GM21529 (cell line): ENCODE results near the gene CCL4.
A peak's percentile ranks its signal among the peaks of the same experiment; 100 is the strongest.
"Not testable (repeated sequence)": the region's sequence is repeated elsewhere in the genome, so short reads cannot be mapped to it uniquely, and the experiment has no call there.

ENCODE experiments used
- ATAC-seq: cut with Tn5 transposase; IDR thresholded peaks from one replicate; pipeline ENCODE4 v1.9.1; 2021; ENCODE audit not compliant: unreplicated experiment

Gene CCL4

DNA sequence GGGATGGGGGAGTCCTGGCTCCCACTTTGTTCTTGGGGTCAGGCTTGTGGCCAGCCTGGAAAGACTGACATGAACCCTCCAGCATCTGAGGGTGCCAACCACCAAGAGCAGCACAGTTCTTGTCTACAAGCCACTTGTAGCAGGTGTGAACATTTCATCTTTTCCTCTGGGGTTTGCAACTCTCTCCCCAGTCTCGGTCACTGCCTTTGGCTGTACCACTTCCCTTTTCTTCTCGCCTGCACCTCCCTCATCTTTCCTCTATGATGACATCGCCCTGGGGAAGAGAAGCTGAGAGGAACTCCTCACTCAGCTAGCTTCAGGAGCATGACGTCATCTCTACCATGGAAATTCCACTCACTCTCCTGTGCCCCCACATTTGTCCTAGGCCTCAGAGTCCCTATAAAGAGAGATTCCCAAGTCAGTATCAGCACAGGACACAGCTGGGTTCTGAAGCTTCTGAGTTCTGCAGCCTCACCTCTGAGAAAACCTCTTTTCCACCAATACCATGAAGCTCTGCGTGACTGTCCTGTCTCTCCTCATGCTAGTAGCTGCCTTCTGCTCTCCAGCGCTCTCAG lies at the start of gene CCL4:
Gene CCL4, plus strand, starts transcription at position 427 of the 575 bp plus-strand sequence. Its CDS starts 79 bp downstream, at position 506.
- ATAC-seq = peak; percentile 67

DNA sequence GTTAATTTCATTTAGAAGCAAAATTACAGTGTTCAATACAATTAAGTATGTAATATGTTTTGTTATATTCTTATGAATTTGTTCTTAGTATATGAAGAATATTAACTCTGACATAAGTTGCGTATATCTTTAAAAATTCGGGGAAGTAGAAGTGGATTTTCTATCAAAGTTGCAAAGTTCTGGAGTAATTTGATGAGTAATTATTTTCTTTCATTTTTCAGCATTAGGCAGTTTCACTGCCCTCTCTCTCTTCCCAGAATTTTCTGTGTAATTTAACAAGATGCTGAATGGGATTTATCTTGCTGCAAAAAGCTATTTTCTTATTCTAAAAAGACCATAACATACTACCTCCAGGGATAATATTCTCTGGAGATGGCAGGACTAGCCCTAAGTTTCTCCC lies 48.5 kb upstream of the CCL4 start:
- ATAC-seq = no peak

DNA sequence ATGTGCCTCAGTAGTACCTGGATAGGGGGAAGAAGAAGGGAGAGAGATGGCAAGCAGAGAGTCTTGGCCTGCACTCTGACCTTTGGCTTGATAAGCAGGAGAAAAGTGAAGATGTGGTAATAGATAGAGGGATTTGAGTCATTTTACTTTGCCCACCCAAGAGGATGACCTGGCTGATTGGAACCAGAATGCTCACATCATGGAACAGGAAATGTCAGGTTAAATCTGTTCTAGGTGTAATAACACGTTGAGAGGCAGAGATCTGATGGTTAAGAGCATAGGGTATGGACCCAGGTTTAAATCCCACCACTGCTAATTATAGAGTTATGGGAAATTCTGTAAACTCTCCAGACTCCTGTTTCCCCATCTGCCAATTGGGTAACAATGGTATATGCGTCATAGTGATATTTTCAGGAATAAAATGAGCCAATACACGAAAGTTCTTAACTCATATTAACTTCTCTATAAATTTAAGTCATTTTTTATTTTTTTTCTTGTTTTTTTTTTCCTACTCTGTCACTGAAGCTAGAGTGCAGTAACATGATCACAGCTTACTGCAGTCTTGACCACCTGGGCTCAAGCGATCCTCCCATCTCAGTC lies 47.6 kb upstream of the CCL4 start:
- no peak for ATAC-seq

- no peak for ATAC-seq
Measured at GRCh38 chr17:36057911-36058310, 45.7 kb upstream of the CCL4 start.

DNA sequence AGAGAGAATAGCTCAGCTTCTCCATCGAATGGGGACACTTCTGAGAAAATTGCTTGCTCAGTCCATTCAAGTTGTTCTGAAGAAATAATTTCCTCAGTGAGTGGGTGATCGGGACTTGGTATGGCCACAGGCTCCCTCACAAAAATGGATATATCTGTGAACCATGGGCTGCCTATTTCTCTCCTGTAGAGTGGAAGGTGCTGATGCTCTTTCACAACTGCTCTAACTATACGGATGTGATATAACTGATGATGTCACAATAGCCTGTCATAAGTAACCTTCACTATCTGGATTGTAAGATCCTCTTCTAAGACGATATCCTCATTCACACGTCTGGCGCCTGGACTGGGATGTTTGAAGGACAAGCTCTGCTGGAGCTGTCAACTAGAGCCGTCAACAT lies 44.2 kb upstream of the CCL4 start:
- ATAC-seq = no peak

DNA sequence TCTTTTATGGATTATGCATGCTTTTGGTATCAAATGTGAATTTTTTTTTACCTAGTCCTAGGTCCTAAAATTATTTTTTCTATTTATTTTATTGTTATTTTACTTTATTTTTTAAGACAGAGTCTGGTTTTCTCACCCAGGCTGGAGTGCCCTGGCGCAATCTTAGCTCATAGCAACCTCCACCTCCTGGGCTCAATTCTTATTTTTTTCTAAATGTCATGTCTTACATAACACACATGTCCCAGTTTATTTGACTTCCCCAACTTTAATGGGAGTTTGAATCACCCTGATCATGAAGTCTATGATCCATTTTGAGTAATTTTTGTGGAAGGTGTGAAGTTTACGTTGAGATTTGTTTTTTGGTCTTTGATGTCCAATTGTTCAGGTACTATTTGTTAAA lies 42.8 kb upstream of the CCL4 start:
- no peak for ATAC-seq

DNA sequence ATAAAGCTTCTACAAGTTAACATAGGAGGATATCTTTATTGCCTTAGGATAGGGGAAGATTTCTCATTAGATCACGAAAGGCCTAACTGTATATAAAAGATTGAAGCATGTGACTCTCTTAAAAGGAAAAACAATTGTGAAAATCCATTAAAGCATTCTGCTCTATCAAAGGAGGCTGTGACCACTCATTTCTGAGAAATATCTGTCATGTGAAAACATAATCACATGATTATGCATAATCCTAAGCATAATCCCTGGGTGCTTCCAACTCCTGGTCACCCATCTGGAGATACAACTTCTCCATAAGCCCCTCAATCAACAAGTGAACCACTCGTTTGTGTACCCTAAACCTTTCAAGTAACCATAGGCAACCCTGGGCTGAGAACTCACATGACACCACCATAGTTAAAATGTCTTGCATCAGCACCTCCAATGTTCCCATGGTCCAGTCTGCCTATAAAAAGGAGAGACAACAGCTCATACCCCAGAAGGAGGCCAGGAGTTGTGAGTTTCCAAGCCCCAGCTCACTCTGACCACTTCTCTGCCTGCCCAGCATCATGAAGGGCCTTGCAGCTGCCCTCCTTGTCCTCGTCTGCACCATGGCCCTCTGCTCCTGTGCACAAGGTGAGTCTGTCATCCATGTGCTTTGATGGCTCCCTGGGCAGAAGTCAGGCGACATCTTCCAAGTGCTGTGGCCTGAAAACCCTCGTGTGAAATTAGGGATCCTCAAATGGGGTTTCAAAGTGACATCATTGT lies 39.7 kb upstream of the CCL4 start, which contains the start of gene CCL18:
Gene CCL18, plus strand, starts transcription at position 487 of the 756 bp plus-strand sequence. Its CDS starts 71 bp downstream, at position 558.
- ATAC-seq = no peak

DNA sequence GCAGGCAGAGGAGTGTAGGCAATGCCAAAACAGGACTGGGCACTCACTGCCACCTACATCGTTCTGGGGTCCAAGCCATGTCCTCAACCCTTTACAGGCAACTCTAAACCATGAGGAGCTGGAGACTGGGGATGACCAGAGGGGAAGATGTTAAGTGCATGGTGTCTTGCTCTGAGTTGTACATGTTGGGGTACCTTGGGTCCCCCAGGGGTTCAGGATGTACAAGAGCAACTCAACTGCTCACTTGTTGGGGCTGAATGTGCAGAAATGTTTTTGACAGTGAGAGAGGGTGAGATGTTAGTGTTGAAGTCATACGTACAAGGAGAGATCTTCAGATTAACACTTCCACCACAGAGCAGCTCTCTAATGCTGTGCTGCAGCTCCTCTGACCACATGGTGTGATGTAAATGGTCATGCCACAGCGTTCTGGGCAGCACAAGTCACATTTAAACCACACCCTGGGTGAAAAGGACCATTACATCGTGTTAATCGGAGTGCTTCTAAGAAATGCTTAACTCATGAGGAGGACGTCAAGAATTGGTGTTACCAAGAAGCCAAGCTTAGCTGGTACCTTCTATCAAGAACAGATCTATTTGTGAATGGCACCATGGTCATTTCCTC lies 37.2 kb upstream of the CCL4 start:
- ATAC-seq = no peak

DNA sequence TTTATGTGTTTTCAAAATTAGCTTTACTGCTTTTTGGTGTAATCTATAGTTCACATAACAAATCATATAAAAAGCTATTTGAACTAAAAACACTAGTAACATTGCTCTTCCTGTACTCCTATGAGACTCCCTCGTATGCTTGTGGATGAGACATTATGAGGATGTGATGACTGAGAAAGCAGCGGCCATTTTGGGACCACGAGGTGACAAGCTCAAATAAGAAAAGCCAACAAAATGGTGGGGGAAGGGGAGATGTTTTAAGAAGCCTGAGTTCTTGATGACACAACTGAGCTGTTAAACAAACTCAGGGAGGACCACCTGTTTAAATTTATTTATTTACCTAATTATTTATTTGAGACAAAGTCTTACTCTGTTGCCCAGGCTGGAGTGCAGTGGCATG lies 35.1 kb upstream of the CCL4 start:
- ATAC-seq = no peak

DNA sequence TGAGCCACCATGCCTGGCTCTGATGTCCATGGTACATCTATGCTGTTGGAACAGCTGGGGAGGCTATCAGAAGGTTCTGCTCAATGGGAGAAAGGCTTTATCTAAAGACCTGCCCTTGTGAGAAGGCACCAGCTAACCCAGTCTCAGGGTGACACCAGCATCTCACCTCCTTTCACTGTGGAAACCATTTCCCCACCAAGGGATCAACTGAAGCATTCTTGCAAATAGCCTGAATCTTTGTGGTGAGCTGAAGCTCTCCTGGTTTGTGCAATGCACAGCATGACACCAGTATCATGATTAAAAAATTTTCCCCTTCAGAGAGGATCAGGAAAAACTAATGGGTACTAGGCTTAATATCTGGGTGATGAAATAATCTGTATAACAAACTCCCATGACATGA lies 34.5 kb upstream of the CCL4 start:
- no peak for ATAC-seq

DNA sequence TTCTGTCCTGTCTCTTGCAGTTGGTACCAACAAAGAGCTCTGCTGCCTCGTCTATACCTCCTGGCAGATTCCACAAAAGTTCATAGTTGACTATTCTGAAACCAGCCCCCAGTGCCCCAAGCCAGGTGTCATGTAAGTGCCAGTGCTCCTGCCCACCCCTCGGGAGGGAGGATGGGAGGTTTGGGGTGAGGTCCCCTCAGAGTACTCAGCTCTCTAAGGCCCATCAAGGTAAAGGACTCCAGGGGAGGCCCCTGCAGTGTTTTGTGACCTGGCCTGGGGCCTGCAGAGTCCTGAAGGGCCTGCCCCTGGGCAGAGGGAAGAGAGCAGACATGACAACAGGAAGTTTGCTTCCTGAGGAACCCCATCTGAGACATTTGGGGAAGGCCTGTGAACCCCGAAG lies 33.2 kb upstream of the CCL4 start:
- ATAC-seq = no peak

DNA sequence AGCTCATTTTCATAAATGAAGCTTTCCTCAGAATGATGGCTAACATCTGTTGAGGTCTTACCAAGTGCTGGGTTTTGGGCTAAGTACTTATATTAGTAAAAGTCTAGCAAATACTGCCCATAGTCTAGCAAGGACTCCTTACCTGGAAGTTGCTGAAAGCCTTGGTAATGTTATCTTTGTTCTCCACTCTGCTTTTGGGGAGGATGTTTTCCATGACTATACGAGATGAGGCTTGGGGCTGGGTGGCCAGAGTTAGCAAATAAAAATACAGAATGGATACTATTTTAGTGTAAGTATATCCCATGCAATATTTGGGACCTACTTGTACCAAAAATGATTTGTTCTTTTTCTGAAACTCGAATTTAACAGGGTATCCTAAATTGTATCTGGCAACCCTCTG lies 31.9 kb upstream of the CCL4 start:
- no peak for ATAC-seq

DNA sequence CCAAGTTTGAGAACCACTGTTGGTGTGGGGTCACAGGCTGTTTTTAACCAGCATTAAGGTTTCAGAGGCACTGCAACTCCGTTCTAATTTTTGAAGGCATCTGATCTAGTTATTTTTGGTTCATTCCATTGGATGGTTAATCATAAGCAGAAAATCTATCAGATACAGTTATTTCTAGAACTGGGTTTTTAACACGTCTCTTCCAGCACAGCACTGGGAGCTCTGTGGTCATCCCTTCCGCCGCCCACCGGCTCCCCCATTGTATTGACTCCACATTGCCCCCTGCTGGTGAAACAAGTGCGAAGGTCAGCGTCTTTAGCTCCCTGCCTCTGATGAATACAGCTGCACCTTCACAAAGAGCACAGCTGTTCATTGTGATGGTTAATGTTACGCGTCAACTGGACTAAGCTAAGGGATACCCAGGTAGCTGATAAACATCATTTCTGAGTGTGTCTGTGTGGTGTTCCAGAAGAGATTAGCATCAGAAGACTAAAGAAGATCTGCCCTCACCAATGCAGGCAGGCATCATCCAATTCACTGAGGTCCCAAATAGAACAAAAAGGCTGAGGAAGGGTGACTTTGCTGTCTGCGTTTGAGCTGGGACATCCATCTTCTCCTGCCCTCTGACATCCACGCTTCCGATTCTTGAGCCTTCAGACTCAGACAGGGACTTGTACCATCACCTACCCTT lies 31.1 kb upstream of the CCL4 start:
- no peak for ATAC-seq

DNA sequence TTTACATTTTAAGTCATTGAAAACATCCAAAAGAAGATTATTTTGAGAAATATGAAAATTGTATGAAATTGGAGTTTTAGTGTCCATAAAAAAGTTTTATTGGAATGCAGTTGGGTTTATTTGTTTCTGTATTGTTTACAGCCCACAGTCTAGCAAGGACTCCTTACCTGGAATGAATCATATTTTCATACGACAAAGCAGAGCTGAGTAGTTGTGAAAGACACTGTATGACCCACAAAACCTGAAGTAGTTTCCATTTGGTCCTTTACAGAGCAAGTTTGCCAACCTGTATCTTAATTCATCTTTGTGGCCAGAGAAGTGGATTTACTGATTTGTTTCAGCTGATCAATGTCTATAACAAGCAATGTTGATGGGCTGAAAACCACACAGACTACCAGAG lies 29.3 kb upstream of the CCL4 start:
- no peak for ATAC-seq

GRCh38 chr17:36081681-36082471 lies 21.8 kb upstream of the CCL4 start:
- peak; percentile 29 for ATAC-seq

DNA sequence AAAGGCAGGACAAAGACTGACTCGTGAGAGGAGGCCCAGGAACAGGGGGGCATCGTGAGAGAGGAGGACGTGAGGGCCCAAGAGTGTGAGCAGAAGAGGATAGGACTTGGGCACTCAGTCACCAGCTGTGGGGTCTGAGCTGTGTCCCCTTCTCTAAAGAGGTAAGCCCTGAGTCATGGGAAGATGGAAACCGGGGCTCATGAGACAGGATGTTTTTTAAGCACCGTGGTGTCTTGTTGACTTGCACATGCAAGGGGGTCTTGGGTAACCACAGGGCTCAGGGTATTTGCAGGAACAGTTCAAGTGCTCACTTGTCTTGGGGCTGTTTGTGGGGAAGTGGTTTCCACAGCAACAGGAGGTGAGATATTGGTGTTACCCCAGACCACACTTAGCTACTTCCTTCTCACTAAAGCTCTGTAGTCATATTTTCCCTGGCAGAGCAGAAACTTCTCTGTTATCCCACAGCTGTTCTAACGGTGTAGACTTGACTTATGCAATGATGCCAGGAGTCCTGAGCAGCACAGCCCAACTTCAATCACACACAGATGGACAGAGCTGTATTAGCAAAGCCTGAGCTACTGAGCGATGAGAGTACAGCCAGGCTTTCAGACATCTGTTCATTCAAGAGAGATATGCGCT lies 21.0 kb upstream of the CCL4 start:
- ATAC-seq = peak; percentile 48

GRCh38 chr17:36083691-36084090 lies 19.9 kb upstream of the CCL4 start:
- ATAC-seq = not testable (repeated sequence)

GRCh38 chr17:36085765-36086164 lies 17.9 kb upstream of the CCL4 start:
- no peak for ATAC-seq

DNA sequence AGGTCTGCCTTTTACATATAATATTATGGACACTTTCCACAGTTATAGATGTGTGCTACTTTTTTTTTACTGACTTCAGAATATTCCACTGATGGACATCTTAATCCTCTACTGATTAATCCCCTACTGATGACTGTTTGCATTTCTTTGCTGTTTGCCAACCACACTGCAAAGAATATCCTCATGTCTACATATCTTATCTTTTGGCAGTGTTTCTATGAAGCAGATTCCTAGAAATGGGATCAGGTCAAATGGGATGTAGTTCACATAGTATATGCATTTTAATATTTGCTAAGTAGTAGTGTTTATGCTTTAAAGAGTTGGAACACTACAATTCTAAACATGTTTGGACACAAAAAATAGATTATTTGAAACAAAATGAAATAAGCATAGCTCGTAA lies 16.8 kb upstream of the CCL4 start:
- ATAC-seq = no peak

- ATAC-seq = not testable (repeated sequence)
Measured at GRCh38 chr17:36087471-36087870, 16.2 kb upstream of the CCL4 start.
